Caco-2 (cell line): ENCODE measurements around the gene SPATA31D1. TPM values are rescaled to one million over a fixed set of nuclear protein-coding genes. Genes with fewer than 3 reads are reported as not detected.

Source experiments
- BruUV-seq: library from RNA; stranded (reverse); fragments of 400-500 nt; replicated peaks from 2 replicates; lab custom pipeline; 2021; lab: Mats Ljungman, UMichigan
- CTCF ChIA-PET: fragments of 300-600 bp; sonication (Branson Sonifier 250); formaldehyde crosslinking; loops from one replicate; lab custom pipeline; 2022; ENCODE audit warnings: antibody characterized with exemption; lab: Charles Lee
- POLR2A ChIA-PET: fragments of 300-600 bp; sonication (Branson Sonifier 250); formaldehyde crosslinking; loops from one replicate; lab custom pipeline; 2022; ENCODE audit warnings: antibody characterized with exemption; lab: Charles Lee
- DNase-seq, 2 experiments: peaks; one replicate each; pipeline versions ENCODE4 v3.0.0 to v3.0.0-alpha.2; 2020 to 2022
- H3K27me3 ChIP-seq: replicated peaks from 2 replicates; pipeline ENCODE4 v1.6.0; 2011; ENCODE audit warnings: low read length; ENCODE audit not compliant: control insufficient read depth, insufficient read depth
- H3K36me3 ChIP-seq: 2 replicates; pipeline ENCODE4 v1.5.1; 2011; ENCODE audit warnings: low read length; ENCODE audit not compliant: control insufficient read depth, insufficient read depth
- H3K4me1 ChIP-seq: fragments of 250-450 bp; sonication (Bioruptor Pico); 2 replicates; pipeline ENCODE4 v1.5.1; 2020; ENCODE audit warnings: mild to moderate bottlenecking
- H3K4me3 ChIP-seq: 2 replicates; pipeline ENCODE4 v1.5.1; 2011; ENCODE audit warnings: low read depth, mild to moderate bottlenecking, control low read depth, low read length
- H3K9me3 ChIP-seq: fragments of 250-450 bp; sonication (Bioruptor Pico); 2 replicates; pipeline ENCODE4 v1.5.1; 2020; ENCODE audit warnings: mild to moderate bottlenecking, moderate library complexity
- H3K27ac Mint-ChIP-seq: one replicate; pipeline ENCODE4 v1.8.0; 2022; ENCODE audit warnings: mixed read lengths; ENCODE audit not compliant: unreplicated experiment
- H3K27me3 Mint-ChIP-seq: one replicate; pipeline ENCODE4 v1.8.0; 2022; ENCODE audit warnings: mixed read lengths; ENCODE audit not compliant: insufficient read depth, unreplicated experiment
- H3K36me3 Mint-ChIP-seq: one replicate; pipeline ENCODE4 v1.8.0; 2022; ENCODE audit warnings: mild to moderate bottlenecking, mixed read lengths; ENCODE audit not compliant: insufficient read depth, unreplicated experiment
- H3K4me1 Mint-ChIP-seq: one replicate; pipeline ENCODE4 v1.8.0; 2022; ENCODE audit warnings: low read depth, mixed read lengths; ENCODE audit not compliant: unreplicated experiment
- H3K4me3 Mint-ChIP-seq: one replicate; pipeline ENCODE4 v1.8.0; 2022; ENCODE audit warnings: mild to moderate bottlenecking, moderate library complexity, mixed read lengths; ENCODE audit not compliant: unreplicated experiment
- H3K9me3 Mint-ChIP-seq: one replicate; pipeline ENCODE4 v1.8.0; 2022; ENCODE audit warnings: mixed read lengths; ENCODE audit not compliant: unreplicated experiment
- intact Hi-C: fragments of 100-400 bp; cut with micrococcal nuclease; formaldehyde crosslinking; loops from one replicate; pipeline ENCODE4 v1.10.0; 2022; ENCODE audit not compliant: unreplicated experiment
- total RNA-seq: library from RNA; stranded (reverse); gene quantifications from 2 replicates; pipeline ENCODE4 v1.2.3, GENCODE V29; 2022
- TF ChIP-seq, protein P1 (sequence below), 2 experiments: fragments of 200-600 bp in 1 of 2; IDR thresholded peaks; 1 replicate in 1 of 2; 2 replicates in 1 of 2; pipeline versions ENCODE4 v1.5.1 to v1.8.0; 2011 to 2022; ENCODE audit warnings: antibody characterized with exemption in 1 of 2, control low read depth in 1 of 2, inconsistent platforms in 1 of 2, low read depth in 1 of 2, low read length in 1 of 2, mild to moderate bottlenecking in 1 of 2, moderate library complexity in 1 of 2; ENCODE audit not compliant: insufficient read depth in 1 of 2, severe bottlenecking in 1 of 2, unreplicated experiment in 1 of 2

Gene SPATA31D1
- total RNA-seq, 1 experiment from 2014 or later: not detected

DNA sequence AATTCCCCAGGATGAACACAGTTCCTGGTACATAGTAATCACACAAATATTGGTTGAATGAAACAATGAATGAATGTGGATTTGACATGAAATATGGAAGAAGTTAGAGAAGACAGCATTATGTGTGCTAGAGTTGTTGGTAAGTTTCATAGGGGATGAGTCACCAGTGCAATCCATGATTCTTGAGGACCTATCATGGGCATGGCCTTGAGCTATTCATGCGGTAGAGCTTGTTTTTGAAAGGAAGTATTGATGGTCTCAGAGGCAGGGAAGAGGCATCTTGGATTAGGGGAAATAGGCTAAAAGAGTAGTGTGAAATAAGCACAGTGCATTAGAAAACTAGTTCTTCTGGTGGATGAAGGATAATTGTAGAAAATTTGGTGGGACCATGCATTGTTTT lies 22.1 kb downstream of the SPATA31D1 start:
- H3K27me3 ChIP-seq: no peaks in the 10 kb centered on the region
- Mint-ChIP-seq H3K27me3 (no peaks in the 10 kb centered on the region), H3K4me3 (no peak overlapping the region), H3K36me3 (no peaks in the 10 kb centered on the region), H3K9me3 (no peaks in the 10 kb centered on the region), H3K4me1 (no peaks in the 10 kb centered on the region), H3K27ac (no peak overlapping the region)
- H3K4me1 ChIP-seq: no peaks in the 10 kb centered on the region
- no peaks in the 10 kb centered on the region for H3K9me3 ChIP-seq
- TF ChIP-seq, protein P1, sequence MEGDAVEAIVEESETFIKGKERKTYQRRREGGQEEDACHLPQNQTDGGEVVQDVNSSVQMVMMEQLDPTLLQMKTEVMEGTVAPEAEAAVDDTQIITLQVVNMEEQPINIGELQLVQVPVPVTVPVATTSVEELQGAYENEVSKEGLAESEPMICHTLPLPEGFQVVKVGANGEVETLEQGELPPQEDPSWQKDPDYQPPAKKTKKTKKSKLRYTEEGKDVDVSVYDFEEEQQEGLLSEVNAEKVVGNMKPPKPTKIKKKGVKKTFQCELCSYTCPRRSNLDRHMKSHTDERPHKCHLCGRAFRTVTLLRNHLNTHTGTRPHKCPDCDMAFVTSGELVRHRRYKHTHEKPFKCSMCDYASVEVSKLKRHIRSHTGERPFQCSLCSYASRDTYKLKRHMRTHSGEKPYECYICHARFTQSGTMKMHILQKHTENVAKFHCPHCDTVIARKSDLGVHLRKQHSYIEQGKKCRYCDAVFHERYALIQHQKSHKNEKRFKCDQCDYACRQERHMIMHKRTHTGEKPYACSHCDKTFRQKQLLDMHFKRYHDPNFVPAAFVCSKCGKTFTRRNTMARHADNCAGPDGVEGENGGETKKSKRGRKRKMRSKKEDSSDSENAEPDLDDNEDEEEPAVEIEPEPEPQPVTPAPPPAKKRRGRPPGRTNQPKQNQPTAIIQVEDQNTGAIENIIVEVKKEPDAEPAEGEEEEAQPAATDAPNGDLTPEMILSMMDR (IDR thresholded peaks at IDR 0.05; ENCODE audit: insufficient read depth in 1 of 2, low read depth in 1 of 2, low read length in 1 of 2, severe bottlenecking in 1 of 2, unreplicated experiment in 1 of 2): no peak
- intact Hi-C loops: no loop called here
- H3K36me3 ChIP-seq: no peaks in the 10 kb centered on the region
- DNase-seq: no peak
- ChIA-PET CTCF (no interaction called here), POLR2A (no interaction called here)
- H3K4me3 ChIP-seq: no peak overlapping the region
- BruUV-seq: no TSS peak

DNA sequence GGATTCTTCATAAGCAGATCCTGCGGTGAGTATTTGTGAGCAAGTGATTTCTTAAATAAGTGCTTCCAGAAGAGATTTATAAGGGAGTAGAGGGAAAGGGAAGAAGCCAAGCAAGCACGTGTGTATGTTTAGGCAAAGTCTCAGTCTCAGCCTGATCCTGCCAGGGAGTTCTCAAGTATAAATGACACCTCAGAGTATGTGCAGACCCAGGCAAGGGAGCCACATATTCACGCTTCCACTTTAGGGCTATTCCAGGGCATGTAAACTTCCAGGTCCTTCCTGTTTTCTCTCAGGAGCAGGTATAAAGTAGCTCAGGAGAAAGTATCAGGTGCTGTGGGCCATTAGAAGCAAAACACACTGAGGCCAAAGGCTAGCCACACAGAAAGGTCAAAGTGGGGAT lies 22.6 kb downstream of the SPATA31D1 start:
- Histone ChIP-seq H3K4me1 (no peaks in the 10 kb centered on the region), H3K4me3 (no peak overlapping the region), H3K9me3 (no peaks in the 10 kb centered on the region), H3K27me3 (no peaks in the 10 kb centered on the region), H3K36me3 (no peaks in the 10 kb centered on the region)
- no peaks in the 10 kb centered on the region for H3K4me1 Mint-ChIP-seq
- H3K9me3 Mint-ChIP-seq: no peaks in the 10 kb centered on the region
- H3K27me3 Mint-ChIP-seq: no peaks in the 10 kb centered on the region
- H3K27ac Mint-ChIP-seq: no peak overlapping the region
- no TSS peak for BruUV-seq
- no peaks in the 10 kb centered on the region for H3K36me3 Mint-ChIP-seq
- CTCF ChIA-PET: no interaction called here
- intact Hi-C loops: no loop called here
- POLR2A ChIA-PET: no interaction called here
- H3K4me3 Mint-ChIP-seq: no peak overlapping the region
- TF ChIP-seq, protein P1 (IDR thresholded peaks at IDR 0.05; ENCODE audit: insufficient read depth in 1 of 2, low read depth in 1 of 2, low read length in 1 of 2, severe bottlenecking in 1 of 2, unreplicated experiment in 1 of 2): no peak
- no peak for DNase-seq

DNA sequence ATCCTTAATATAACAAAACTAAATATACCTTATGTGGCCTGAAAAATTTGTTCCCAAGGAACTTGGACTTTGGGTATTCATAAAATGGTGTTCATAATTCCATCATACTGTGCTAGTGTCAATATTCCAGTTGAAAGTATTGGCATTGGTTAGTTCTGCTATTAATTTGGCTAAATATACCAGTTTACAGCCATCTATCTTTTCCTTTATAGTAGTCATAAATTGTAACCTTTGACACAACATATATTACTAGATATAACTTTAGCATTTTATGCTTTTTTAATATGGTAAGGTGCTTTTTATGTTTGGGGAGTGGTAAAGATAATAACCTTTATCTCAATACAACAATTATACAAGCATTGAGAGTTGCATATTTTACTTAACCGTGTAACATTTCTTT lies 23.7 kb downstream of the SPATA31D1 start:
- Mint-ChIP-seq H3K4me1 (no peaks in the 10 kb centered on the region), H3K27ac (no peak overlapping the region), H3K27me3 (no peaks in the 10 kb centered on the region), H3K36me3 (no peaks in the 10 kb centered on the region), H3K4me3 (no peak overlapping the region), H3K9me3 (no peaks in the 10 kb centered on the region)
- TF ChIP-seq, protein P1 (IDR thresholded peaks at IDR 0.05; ENCODE audit: insufficient read depth in 1 of 2, low read depth in 1 of 2, low read length in 1 of 2, severe bottlenecking in 1 of 2, unreplicated experiment in 1 of 2): no peak
- H3K4me1 ChIP-seq: no peaks in the 10 kb centered on the region
- intact Hi-C loops: no loop called here
- ChIA-PET CTCF (no interaction called here), POLR2A (no interaction called here)
- no peak for DNase-seq
- H3K9me3 ChIP-seq: no peaks in the 10 kb centered on the region
- no TSS peak for BruUV-seq
- no peaks in the 10 kb centered on the region for H3K27me3 ChIP-seq
- H3K4me3 ChIP-seq: no peak overlapping the region
- H3K36me3 ChIP-seq: no peaks in the 10 kb centered on the region
